Omental fat pad (tissue), 4 donors: Measurements from ENCODE around the gene SLC12A9. TPM values are rescaled to one million over a fixed set of nuclear protein-coding genes. Genes with fewer than 3 reads are reported as not detected.
"Not testable (repeated sequence)": the region's sequence is repeated elsewhere in the genome, so short reads cannot be mapped to it uniquely, and the experiment has no call there.

ENCODE experiments used
- ATAC-seq: fragments of 150-250 bp; one replicate; pipeline ENCODE4 v1.9.1; 2016; ENCODE audit warnings: mild to moderate bottlenecking, moderate library complexity; ENCODE audit not compliant: low FRiP score
- DNase-seq: peaks from one replicate; pipeline ENCODE4 v3.0.0-alpha.2; 2019; ENCODE audit warnings: low spot score
- total RNA-seq, 4 donors: library from RNA; depleted of rRNA; stranded (reverse); fragments of >200 nt; gene quantifications; one replicate each; pipeline ENCODE4 v1.1.0, GENCODE V29; 2016
- TF ChIP-seq, protein P1 (sequence below), 3 donors: fragments of 450-650 bp; IDR thresholded peaks; one replicate each; pipeline ENCODE4 v1.5.1; 2016 to 2017; ENCODE audit warnings: antibody characterized with exemption in 3 of 3, mild to moderate bottlenecking in 3 of 3, moderate library complexity in 2 of 3

Gene SLC12A9
- total RNA-seq, 4 donors from 2014 or later, result 9.6 to 29.0 (median 13.3) TPM

DNA sequence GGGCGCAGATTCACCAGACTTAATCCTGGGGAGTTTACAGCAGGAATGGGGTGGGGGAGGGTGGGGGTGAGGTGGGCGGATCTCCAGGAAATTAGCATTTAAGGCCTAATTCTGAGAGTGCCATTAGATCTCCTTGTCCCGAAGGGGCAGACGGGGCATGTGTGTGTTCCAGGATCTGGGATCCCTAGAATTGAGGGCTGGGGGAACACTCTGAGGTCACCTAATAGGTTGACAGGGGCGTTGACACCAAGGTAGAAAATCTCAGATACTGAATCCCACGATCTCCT is 15.8 kb upstream of the SLC12A9 start:
- TF ChIP-seq, protein P1, sequence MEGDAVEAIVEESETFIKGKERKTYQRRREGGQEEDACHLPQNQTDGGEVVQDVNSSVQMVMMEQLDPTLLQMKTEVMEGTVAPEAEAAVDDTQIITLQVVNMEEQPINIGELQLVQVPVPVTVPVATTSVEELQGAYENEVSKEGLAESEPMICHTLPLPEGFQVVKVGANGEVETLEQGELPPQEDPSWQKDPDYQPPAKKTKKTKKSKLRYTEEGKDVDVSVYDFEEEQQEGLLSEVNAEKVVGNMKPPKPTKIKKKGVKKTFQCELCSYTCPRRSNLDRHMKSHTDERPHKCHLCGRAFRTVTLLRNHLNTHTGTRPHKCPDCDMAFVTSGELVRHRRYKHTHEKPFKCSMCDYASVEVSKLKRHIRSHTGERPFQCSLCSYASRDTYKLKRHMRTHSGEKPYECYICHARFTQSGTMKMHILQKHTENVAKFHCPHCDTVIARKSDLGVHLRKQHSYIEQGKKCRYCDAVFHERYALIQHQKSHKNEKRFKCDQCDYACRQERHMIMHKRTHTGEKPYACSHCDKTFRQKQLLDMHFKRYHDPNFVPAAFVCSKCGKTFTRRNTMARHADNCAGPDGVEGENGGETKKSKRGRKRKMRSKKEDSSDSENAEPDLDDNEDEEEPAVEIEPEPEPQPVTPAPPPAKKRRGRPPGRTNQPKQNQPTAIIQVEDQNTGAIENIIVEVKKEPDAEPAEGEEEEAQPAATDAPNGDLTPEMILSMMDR (IDR thresholded peaks at IDR 0.05), result no peak
- no peak for DNase-seq
- no peak for ATAC-seq

DNA sequence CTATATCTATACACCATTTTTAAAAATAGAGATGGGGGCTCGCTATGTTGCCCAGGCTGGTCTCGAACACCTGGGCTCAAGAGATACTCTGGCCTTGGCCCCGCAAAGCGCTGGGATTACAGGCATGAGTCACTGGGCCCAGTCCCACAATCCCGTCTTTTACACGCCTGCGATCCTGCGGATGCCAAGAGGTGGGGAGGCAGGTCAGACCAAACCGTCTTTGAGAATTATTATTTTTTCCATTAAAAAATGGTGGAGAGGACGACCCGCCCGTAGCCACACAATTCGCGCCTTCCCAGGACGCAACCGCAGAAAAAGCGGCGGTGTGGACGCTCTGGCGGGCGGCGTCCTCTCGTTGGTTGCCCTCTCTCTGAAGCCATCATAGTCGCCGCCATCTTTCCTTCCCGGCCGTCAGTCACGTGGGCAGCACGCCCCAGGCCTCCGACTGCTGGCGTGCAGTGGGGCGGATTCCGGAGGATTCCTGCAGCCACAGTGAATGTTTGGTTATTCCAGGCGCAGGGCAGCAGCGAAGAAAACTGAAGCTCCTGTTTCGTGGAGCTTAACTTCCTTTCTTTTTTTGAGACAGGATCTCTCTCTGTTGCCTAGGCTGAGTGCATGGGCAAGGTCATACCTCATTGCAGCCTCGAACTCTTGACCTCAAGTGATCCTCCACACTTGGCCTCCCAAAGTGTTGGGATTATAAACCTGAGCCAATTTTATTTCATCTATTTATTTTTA is 15.2 kb upstream of the SLC12A9 start:
- ATAC-seq (peak; percentile 91), DNase-seq (peak; percentile 70)
- TF ChIP-seq, protein P1 (IDR thresholded peaks at IDR 0.05), result no peak

DNA sequence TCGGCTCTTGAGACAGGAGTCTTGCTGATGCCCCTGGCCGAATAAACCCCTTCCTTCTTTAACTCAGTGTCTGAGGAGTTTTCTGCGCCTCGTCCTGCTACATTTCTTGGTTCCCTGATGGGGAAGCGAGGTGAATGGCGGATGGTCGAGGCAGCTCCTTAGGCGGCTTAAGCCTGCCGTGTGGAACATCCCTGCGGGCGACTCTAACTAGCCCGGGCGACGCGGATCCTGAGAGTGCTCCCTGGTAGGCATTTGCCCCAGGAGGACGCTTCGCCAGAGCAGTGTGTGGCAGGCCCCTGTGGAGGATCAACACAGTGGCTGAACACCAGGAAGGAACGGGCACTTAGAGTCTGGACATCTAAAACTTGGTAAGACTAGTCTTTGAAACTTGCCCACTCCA is 13.2 kb upstream of the SLC12A9 start:
- TF ChIP-seq, protein P1 (IDR thresholded peaks at IDR 0.05), result no peak
- ATAC-seq (no peak), DNase-seq (no peak)

DNA sequence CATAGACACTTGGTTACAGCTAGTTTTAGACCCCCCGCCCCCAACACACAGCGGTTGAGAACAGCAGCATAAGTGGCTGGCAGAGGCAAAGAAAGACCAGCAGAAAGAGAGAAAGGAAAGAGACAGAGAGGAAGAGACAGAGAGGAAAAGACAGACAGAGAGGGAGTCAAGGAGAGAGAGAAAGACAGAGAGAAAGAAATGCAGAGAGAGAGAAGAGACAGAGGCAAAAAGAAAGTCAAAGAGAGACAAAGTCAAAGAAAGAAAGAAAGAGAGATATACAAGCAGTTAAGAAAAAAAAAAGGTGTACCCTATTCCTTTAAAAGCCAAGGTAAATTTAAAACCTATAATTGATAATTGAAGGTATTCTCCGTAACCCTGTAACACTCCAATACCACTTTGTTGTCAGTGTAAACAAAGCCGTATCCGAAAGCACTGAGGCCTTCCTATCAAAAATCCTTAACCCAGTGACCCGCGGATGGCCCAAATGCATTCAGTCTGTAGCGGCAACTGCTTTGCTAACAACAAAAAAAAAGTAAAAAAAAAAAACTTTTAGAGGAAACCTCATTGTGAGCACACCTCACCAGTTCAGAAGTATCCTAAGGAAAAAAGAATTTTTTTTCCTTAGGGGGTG is 11.9 kb upstream of the SLC12A9 start:
- TF ChIP-seq, protein P1 (IDR thresholded peaks at IDR 0.05), result no peak
- ATAC-seq, result no peak
- DNase-seq, result no peak

DNA sequence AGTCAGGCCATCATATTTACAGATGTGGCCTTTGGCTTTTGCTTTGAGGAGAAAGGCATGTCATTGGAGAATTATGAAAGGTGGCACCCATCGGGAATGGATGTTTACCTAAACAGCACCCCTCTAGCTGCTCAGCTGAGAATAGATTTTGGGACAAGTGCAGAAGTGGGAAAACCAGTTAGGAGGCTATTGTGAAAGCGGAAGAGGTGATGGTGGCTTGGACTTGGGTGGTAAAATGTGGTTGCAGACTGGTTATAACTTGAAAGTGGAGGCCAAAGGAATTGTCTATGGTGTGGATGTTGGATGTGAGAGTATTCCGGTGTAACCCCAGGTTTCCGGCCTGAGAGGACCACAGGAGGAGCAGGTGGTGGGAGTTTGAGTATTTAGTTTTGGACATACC is 5.2 kb upstream of the SLC12A9 start:
- DNase-seq (no peak), ATAC-seq (no peak)
- TF ChIP-seq, protein P1 (IDR thresholded peaks at IDR 0.05), result no peak

DNA sequence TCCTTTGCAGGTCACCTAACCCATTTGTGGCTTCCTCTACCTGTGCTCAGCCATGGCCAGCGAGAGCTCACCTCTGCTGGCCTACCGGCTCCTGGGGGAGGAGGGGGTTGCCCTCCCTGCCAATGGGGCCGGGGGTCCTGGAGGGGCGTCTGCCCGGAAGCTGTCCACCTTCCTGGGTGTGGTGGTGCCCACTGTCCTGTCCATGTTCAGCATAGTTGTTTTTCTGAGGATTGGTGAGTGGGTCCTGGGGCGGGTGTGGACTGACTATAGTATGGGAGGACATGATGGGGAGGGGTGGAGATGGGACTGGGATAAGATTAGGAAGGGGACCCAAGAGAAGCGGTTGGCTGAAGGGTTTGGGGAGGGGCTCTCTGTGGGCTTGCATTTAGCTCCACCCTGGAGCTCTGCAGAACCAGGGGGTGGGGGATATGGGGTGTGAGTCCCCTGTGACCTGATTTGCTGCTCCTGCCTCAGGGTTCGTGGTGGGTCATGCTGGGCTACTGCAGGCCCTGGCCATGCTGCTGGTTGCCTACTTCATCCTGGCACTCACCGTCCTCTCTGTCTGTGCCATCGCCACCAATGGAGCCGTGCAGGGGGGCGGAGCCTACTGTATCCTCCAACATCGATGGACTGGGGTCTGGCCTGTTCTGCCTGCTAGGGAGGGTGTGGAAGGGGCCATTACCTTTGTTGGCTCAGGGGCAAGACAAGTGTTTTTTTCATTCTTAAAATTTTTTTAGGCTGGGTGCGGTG is 1.8 kb downstream of the SLC12A9 start:
- ATAC-seq (no peak), DNase-seq (no peak)
- TF ChIP-seq, protein P1 (IDR thresholded peaks at IDR 0.05), result no peak

DNA sequence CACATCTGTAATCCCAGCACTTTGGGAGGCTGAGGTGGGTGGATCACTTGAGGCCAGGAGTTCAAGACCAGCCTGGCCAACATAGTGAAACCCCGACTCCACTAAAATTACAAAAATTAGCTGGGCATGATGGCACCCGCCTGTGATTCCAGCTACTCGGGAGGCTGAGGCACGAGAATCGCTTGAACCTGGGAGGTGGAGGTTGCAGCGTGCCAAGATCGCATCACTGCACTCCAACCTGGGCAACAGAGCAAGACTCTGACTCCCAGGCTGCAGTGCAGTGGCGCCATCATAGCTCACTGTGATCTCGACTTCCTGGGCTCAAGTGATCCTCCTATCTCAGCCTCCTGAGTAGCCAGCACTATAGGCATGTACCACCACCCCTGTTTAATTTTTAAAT is 2.4 kb downstream of the SLC12A9 start:
- not testable (repeated sequence) for ATAC-seq, DNase-seq
